ENCODE results near the gene BPIFB3. TPM values are rescaled to one million over a fixed set of nuclear protein-coding genes. Genes with fewer than 3 reads are reported as not detected.
"Not testable (repeated sequence)": the region's sequence is repeated elsewhere in the genome, so short reads cannot be mapped to it uniquely, and the experiment has no call there.

The BPIFB3 gene
- total RNA-seq, 1 experiment from 2014 or later, result not detected

DNA sequence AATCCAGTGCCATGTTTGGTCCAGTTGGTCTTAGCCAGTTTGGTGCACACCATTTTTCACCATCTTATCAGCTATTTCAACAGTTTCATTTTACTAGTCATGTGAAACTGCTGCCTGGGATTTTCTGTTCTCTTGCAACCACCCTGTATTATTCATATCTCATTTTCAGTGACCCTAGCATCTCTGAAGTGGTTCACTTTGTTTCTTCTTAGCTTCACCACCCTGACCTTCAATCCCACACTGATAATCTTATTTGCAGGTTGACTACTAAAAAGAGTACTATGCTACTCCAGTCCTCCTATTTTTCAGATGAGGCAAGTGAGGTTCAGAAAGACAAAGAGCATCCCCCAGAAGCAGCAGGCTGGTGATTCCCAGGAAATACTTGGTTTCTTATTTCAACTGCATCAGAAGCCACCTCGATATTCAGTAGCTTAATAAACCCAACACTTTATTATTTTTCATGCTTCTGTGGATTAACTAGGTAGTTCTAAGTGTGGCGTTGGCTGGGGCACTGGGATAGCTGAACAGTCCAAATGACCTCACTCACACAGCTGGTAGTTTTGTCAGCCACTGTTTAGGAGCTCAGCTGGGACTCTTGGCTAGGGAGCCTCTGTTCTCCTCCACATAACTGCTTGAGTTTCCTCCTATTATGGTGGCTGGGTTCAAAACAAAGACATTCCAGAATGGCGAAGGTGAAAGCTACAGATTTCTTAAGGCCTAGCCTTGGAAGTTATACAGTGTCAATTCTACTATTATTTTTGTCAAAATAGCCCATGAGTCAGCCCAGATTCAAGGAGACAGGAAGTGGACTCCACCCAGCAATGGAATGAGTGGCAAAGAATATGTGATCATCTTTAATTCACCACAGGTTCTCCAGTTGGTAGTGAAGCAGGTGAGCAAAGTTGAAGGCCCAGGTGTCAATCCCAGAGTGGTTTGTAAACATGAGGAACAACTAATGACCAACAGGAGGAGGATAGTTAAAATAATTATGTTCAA, 66.3 kb downstream of the BPIFB3 start:
- H3K9me3 ChIP-seq (ENCODE audit: low read depth, low read length, poor library complexity, severe bottlenecking), result no peaks in the 10 kb centered on the region
- no peak overlapping the region for H3K27ac ChIP-seq (ENCODE audit: low read depth, low read length, poor library complexity, severe bottlenecking)
- POLR2A ChIA-PET (ENCODE audit: low non-redundant PET), result no interaction called here
- intact Hi-C loops (cut with micrococcal nuclease; ENCODE audit: unreplicated experiment), result no loop called here
- TF ChIP-seq, protein P1, sequence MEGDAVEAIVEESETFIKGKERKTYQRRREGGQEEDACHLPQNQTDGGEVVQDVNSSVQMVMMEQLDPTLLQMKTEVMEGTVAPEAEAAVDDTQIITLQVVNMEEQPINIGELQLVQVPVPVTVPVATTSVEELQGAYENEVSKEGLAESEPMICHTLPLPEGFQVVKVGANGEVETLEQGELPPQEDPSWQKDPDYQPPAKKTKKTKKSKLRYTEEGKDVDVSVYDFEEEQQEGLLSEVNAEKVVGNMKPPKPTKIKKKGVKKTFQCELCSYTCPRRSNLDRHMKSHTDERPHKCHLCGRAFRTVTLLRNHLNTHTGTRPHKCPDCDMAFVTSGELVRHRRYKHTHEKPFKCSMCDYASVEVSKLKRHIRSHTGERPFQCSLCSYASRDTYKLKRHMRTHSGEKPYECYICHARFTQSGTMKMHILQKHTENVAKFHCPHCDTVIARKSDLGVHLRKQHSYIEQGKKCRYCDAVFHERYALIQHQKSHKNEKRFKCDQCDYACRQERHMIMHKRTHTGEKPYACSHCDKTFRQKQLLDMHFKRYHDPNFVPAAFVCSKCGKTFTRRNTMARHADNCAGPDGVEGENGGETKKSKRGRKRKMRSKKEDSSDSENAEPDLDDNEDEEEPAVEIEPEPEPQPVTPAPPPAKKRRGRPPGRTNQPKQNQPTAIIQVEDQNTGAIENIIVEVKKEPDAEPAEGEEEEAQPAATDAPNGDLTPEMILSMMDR (conservative IDR thresholded peaks at IDR 0.05; ENCODE audit: low read depth, low read length), result no peak
- no peak for TF ChIP-seq EZH2 (IDR thresholded peaks at IDR 0.05; ENCODE audit: borderline replicate concordance, low read depth, low read length, poor library complexity, severe bottlenecking)
- H3K27me3 ChIP-seq (replicated peaks; ENCODE audit: insufficient read depth, low read depth, low read length, poor library complexity), result peaks cover 10% of the 10 kb centered on the region
- no peak for DNase-seq (ENCODE audit: low spot score)
- no TSS peak for BruUV-seq (replicated peaks)
- no peaks in the 10 kb centered on the region for H3K4me1 ChIP-seq (ENCODE audit: insufficient read depth, low read length, poor library complexity, severe bottlenecking)
- H3K4me3 ChIP-seq (ENCODE audit: low read depth, low read length, poor library complexity, severe bottlenecking), result no peak overlapping the region
- H3K36me3 ChIP-seq (ENCODE audit: insufficient read depth, low read length, poor library complexity, severe bottlenecking), result no peaks in the 10 kb centered on the region
- CTCF ChIA-PET, result no interaction called here

DNA sequence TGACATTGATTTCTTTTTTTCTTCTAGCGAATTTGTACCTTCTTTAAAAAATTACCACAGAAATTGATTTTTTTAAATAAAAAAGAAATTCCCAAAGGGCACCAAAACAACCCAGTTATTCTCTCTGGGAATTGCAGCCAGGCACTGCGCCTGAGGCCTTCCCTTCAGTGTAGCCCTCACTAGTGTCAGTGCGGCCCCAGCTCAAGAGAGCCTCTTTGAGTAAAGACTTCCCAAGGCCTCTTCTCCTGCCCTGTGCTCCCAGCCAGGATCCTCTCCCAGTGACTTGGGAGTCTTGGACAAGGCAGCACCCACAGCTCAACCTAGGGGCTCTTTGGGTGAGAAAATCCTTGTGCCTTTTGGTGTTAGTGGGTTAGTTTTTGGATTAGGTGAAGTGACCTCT, 67.2 kb downstream of the BPIFB3 start:
- TF ChIP-seq, protein P1 (conservative IDR thresholded peaks at IDR 0.05; ENCODE audit: low read depth, low read length), result no peak
- no peak for TF ChIP-seq EZH2 (IDR thresholded peaks at IDR 0.05; ENCODE audit: borderline replicate concordance, low read depth, low read length, poor library complexity, severe bottlenecking)
- BruUV-seq (replicated peaks), result no TSS peak
- Histone ChIP-seq H3K9me3 (ENCODE audit: low read depth, low read length, poor library complexity, severe bottlenecking) (no peaks in the 10 kb centered on the region), H3K4me1 (ENCODE audit: insufficient read depth, low read length, poor library complexity, severe bottlenecking) (no peaks in the 10 kb centered on the region), H3K27me3 (replicated peaks; ENCODE audit: insufficient read depth, low read depth, low read length, poor library complexity) (peaks cover 19% of the 10 kb centered on the region), H3K36me3 (ENCODE audit: insufficient read depth, low read length, poor library complexity, severe bottlenecking) (no peaks in the 10 kb centered on the region), H3K4me3 (ENCODE audit: low read depth, low read length, poor library complexity, severe bottlenecking) (no peak overlapping the region), H3K27ac (ENCODE audit: low read depth, low read length, poor library complexity, severe bottlenecking) (no peak overlapping the region)
- intact Hi-C loops (cut with micrococcal nuclease; ENCODE audit: unreplicated experiment), result no loop called here
- no peak for DNase-seq (ENCODE audit: low spot score)
- ChIA-PET POLR2A (ENCODE audit: low non-redundant PET) (no interaction called here), CTCF (no interaction called here)

DNA sequence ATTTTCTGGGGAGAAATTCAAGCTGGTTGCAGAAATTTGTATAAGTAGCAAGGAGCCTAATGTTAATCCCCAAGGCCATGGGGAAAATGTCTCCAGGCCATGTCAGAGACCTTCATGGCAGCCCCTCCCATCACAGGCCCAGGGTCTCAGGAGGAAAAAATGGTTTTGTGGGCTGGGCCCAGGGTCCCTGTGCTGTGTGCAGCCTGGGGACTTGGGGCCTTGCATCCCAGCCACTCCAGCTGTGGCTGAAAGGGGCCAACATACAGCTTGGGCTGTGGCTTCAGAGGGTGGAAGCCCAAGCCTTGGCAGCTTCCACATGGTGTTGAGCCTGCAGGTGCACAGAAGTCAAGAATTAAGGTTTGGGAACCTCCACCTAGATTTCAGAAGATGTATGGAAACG, 68.6 kb downstream of the BPIFB3 start:
- H3K36me3 ChIP-seq (ENCODE audit: insufficient read depth, low read length, poor library complexity, severe bottlenecking); H3K4me1 ChIP-seq (ENCODE audit: insufficient read depth, low read length, poor library complexity, severe bottlenecking); BruUV-seq (replicated peaks); DNase-seq (ENCODE audit: low spot score); intact Hi-C loops (cut with micrococcal nuclease; ENCODE audit: unreplicated experiment); H3K27ac ChIP-seq (ENCODE audit: low read depth, low read length, poor library complexity, severe bottlenecking); H3K4me3 ChIP-seq (ENCODE audit: low read depth, low read length, poor library complexity, severe bottlenecking); POLR2A ChIA-PET (ENCODE audit: low non-redundant PET); H3K9me3 ChIP-seq (ENCODE audit: low read depth, low read length, poor library complexity, severe bottlenecking); CTCF ChIA-PET: not testable (repeated sequence)
- peaks cover 29% of the 10 kb centered on the region for H3K27me3 ChIP-seq (replicated peaks; ENCODE audit: insufficient read depth, low read depth, low read length, poor library complexity)

Other genes with a start within 250 kb of the BPIFB3 start
- 183 and 201 TPM in 2 replicates for gene MAPRE1, start 233.9 kb upstream of the BPIFB3 start, total RNA-seq (2021)
- 0.13 TPM in 1 of 2 replicates, not detected in the other for gene EFCAB8, start 195.0 kb upstream of the BPIFB3 start, total RNA-seq (2021)
- gene SUN5, start 49.5 kb upstream of the BPIFB3 start, total RNA-seq (2021), result not detected in 2 replicates
- gene BPIFB2, start 46.2 kb upstream of the BPIFB3 start, total RNA-seq (2021), result not detected in 2 replicates
- not detected in 2 replicates for gene BPIFB6, start 22.3 kb upstream of the BPIFB3 start, total RNA-seq (2021)
- not detected in 2 replicates for gene BPIFB4, start 25.7 kb downstream of the BPIFB3 start, total RNA-seq (2021)
- gene BPIFA2, start 114.3 kb downstream of the BPIFB3 start, total RNA-seq (2021), result not detected in 2 replicates
- gene BPIFA3, start 163.4 kb downstream of the BPIFB3 start, total RNA-seq (2021), result not detected in 2 replicates
- not detected in 2 replicates for gene BPIFA1, start 182.1 kb downstream of the BPIFB3 start, total RNA-seq (2021)
- not detected in 2 replicates for gene BPIFB1, start 229.3 kb downstream of the BPIFB3 start, total RNA-seq (2021)

Data from A673 (cell line).